DOHH2 (cell line): ENCODE measurements around the gene TMEM256.

Experiments
- CTCF ChIP-seq: fragments of 200-600 bp; sonication (generic); IDR thresholded peaks from one replicate; pipeline ENCODE4 v1.5.1; 2014; ENCODE audit warnings: antibody characterized with exemption, mild to moderate bottlenecking, low read depth, low read length; ENCODE audit not compliant: poor library complexity, severe bottlenecking
- EZH2phosphoT487 ChIP-seq: fragments of 200-600 bp; sonication (generic); IDR thresholded peaks from 2 replicates; pipeline ENCODE4 v1.6.1; 2017; ENCODE audit warnings: borderline replicate concordance, mild to moderate bottlenecking, antibody characterized with exemption, low read length, moderate library complexity, mixed read lengths

- TF ChIP-seq CTCF (no peak), EZH2phosphoT487 (no peak)
These were observed 24.8 kb downstream of the TMEM256 start for GRCh38 chr17:7379134-7379533.
